K562 (cell line): ENCODE measurements around the gene GSTM5. TPM values are rescaled to one million over a fixed set of nuclear protein-coding genes. Genes with fewer than 3 reads are reported as not detected.

Source experiments
- ARHGAP35 ChIP-seq: fragments of 450-650 bp; IDR thresholded peaks from 2 replicates; pipeline ENCODE4 v1.6.1; 2018; ENCODE audit not compliant: partially characterized antibody
- CREB1 ChIP-seq, 2 experiments: sonication (generic) in 1 of 2; formaldehyde crosslinking in 1 of 2; IDR thresholded peaks; 2 replicates each; pipeline versions ENCODE4 v1.6.1 to v1.8.0; 2012 to 2022; ENCODE audit warnings: inconsistent platforms in 1 of 2, mild to moderate bottlenecking in 1 of 2, missing genetic modification reagents in 1 of 2, moderate library complexity in 1 of 2
- CTBP1 ChIP-seq: fragments of 450-650 bp; IDR thresholded peaks from 2 replicates; pipeline ENCODE4 v1.6.1; 2016; ENCODE audit warnings: borderline replicate concordance
- DPF2 ChIP-seq: fragments of 450-650 bp; IDR thresholded peaks from 2 replicates; pipeline ENCODE4 v1.6.1; 2016
- EGR1 ChIP-seq: fragments of 450-650 bp; conservative IDR thresholded peaks from 2 replicates; pipeline ENCODE4 v1.6.1; 2017; ENCODE audit warnings: mild to moderate bottlenecking
- EP400 ChIP-seq: fragments of 450-650 bp; IDR thresholded peaks from 2 replicates; pipeline ENCODE4 v1.6.1; 2017; ENCODE audit warnings: antibody characterized with exemption, mild to moderate bottlenecking, moderate library complexity
- GABPB2 ChIP-seq: fragments of 250-450 bp; sonication (Bioruptor Pico); conservative IDR thresholded peaks from 2 replicates; pipeline ENCODE4 v1.5.1; 2021; ENCODE audit warnings: mild to moderate bottlenecking
- GATA2 ChIP-seq: sonication (generic); formaldehyde crosslinking; IDR thresholded peaks from 2 replicates; pipeline ENCODE4 v1.4.0; 2020; ENCODE audit warnings: mild to moderate bottlenecking, missing genetic modification reagents
- HMG20A ChIP-seq: fragments of 450-650 bp; formaldehyde crosslinking; conservative IDR thresholded peaks from 2 replicates; pipeline ENCODE4 v1.4.0; 2020; ENCODE audit warnings: mild to moderate bottlenecking, mixed read lengths
- KDM1A ChIP-seq, 2 experiments: fragments of 450-650 bp; IDR thresholded peaks; 2 replicates each; pipeline ENCODE4 v1.6.1; 2016; ENCODE audit warnings: mild to moderate bottlenecking in 2 of 2
- LEF1 ChIP-seq: fragments of 450-650 bp; IDR thresholded peaks from 2 replicates; pipeline ENCODE4 v1.6.1; 2016; ENCODE audit warnings: mild to moderate bottlenecking
- MCM3 ChIP-seq: fragments of 450-650 bp; IDR thresholded peaks from 2 replicates; pipeline ENCODE4 v1.6.1; 2016
- NCOA2 ChIP-seq, 2 experiments: fragments of 450-650 bp; IDR thresholded peaks; 2 replicates each; pipeline ENCODE4 v1.6.1; 2018; ENCODE audit warnings: mild to moderate bottlenecking in 2 of 2, moderate library complexity in 1 of 2; ENCODE audit not compliant: partially characterized antibody in 2 of 2
- NFATC3 ChIP-seq: fragments of 450-650 bp; IDR thresholded peaks from 2 replicates; pipeline ENCODE4 v1.6.1; 2017; ENCODE audit warnings: mild to moderate bottlenecking
- NFIC ChIP-seq: fragments of 450-650 bp; IDR thresholded peaks from 2 replicates; pipeline ENCODE4 v1.6.1; 2017; ENCODE audit warnings: mild to moderate bottlenecking, inconsistent platforms
- PCBP1 ChIP-seq: fragments of 200-400 bp; formaldehyde crosslinking; IDR thresholded peaks from 2 replicates; pipeline ENCODE4 v1.6.1; 2018; ENCODE audit warnings: mild to moderate bottlenecking, low read depth, low read length; ENCODE audit not compliant: poor library complexity, severe bottlenecking
- PHB ChIP-seq: fragments of 250-450 bp; sonication (Bioruptor Pico); IDR thresholded peaks from 2 replicates; pipeline ENCODE4 v1.5.0; 2021
- PHF21A ChIP-seq: fragments of 450-650 bp; IDR thresholded peaks from 2 replicates; pipeline ENCODE4 v1.6.1; 2017; ENCODE audit warnings: low read depth, borderline replicate concordance
- POLR2G ChIP-seq: fragments of 200-400 bp; formaldehyde crosslinking; IDR thresholded peaks from 2 replicates; pipeline ENCODE4 v1.6.1; 2017; ENCODE audit warnings: low read depth, mild to moderate bottlenecking, antibody characterized with exemption, low read length, moderate library complexity
- SIX5 ChIP-seq, 2 experiments: IDR thresholded peaks; 2 replicates each; pipeline ENCODE4 v1.6.1; 2011; ENCODE audit warnings: low read length in 2 of 2, borderline replicate concordance in 1 of 2, low read depth in 1 of 2, mild to moderate bottlenecking in 1 of 2, moderate library complexity in 1 of 2; ENCODE audit not compliant: insufficient read depth in 1 of 2
- SMAD3 ChIP-seq: fragments of 450-650 bp; formaldehyde crosslinking; conservative IDR thresholded peaks from 2 replicates; pipeline ENCODE4 v1.4.0; 2020; ENCODE audit warnings: mild to moderate bottlenecking
- SMC3 ChIP-seq: conservative IDR thresholded peaks from 2 replicates; pipeline ENCODE4 v1.6.1; 2011; ENCODE audit warnings: low read depth, low read length, improper control_type of control experiment; ENCODE audit not compliant: insufficient read depth
- SRSF1 ChIP-seq: fragments of 200-400 bp; formaldehyde crosslinking; IDR thresholded peaks from 2 replicates; pipeline ENCODE4 v1.6.1; 2017; ENCODE audit warnings: mild to moderate bottlenecking, low read depth, low read length, moderate library complexity
- TBL1XR1 ChIP-seq, 2 experiments: IDR thresholded peaks; 2 replicates each; pipeline ENCODE4 v1.6.1; 2012; ENCODE audit warnings: improper control_type of control experiment in 2 of 2, low read length in 2 of 2, mild to moderate bottlenecking in 1 of 2
- XRCC3 ChIP-seq: fragments of 450-650 bp; IDR thresholded peaks from 2 replicates; pipeline ENCODE4 v1.6.1; 2017; ENCODE audit warnings: mild to moderate bottlenecking, moderate library complexity
- ZBTB33 ChIP-seq: sonication (generic); formaldehyde crosslinking; IDR thresholded peaks from 2 replicates; pipeline ENCODE4 v1.8.1; 2023; ENCODE audit warnings: mild to moderate bottlenecking, missing genetic modification reagents
- ZBTB49 ChIP-seq: sonication (generic); formaldehyde crosslinking; IDR thresholded peaks from 2 replicates; pipeline ENCODE4 v1.8.0; 2022; ENCODE audit warnings: missing genetic modification reagents, mild to moderate bottlenecking, borderline replicate concordance
- ZEB2 ChIP-seq: fragments of 450-650 bp; IDR thresholded peaks from 2 replicates; pipeline ENCODE4 v1.6.1; 2016
- ZNF311 ChIP-seq: fragments of 250-450 bp; sonication (Bioruptor Pico); IDR thresholded peaks from 2 replicates; pipeline ENCODE4 v1.4.0; 2020; ENCODE audit warnings: mild to moderate bottlenecking, moderate library complexity
- ZNF444 ChIP-seq: fragments of 250-450 bp; sonication (Bioruptor Pico); IDR thresholded peaks from 2 replicates; pipeline ENCODE4 v1.4.0; 2020; ENCODE audit warnings: mild to moderate bottlenecking, moderate library complexity
- ZNF79 ChIP-seq: fragments of 250-450 bp; sonication (Bioruptor Pico); IDR thresholded peaks from 2 replicates; pipeline ENCODE4 v1.4.0; 2020; ENCODE audit warnings: low read depth, mild to moderate bottlenecking, moderate library complexity
- polyA plus RNA-seq, 8 experiments: library from polyadenylated mRNA; depleted of rRNA in 4 of 8; stranded (reverse) in 5 of 8; unstranded in 3 of 8; fragments of >200 nt; fragmentation: Nextera tagmentation in 2 of 8; fragmentation: Illumina TruSeq in 1 of 8; extraction: Ambion mirVana in 2 of 8; extraction: Trizol in 1 of 8; gene quantifications; 2 replicates each; pipeline versions ENCODE4 v1.2.1 to v1.2.3, GENCODE V29; 2011 to 2014; ENCODE audit warnings: inconsistent platforms in 1 of 8, missing spikeins in 1 of 8
- total RNA-seq, 7 experiments: library from RNA; depleted of rRNA in 6 of 7; stranded (reverse); fragments of >200 nt in 6 of 7; fragmentation: Illumina TruSeq in 2 of 7; extraction: Trizol in 2 of 7; gene quantifications; 2 replicates each; pipeline versions ENCODE4 v1.2.1 to v1.2.3, GENCODE V29; 2011 to 2021; ENCODE audit warnings: low replicate concordance in 1 of 7

Gene GSTM5
- total and polyA plus RNA-seq, 9 of the 15 experiments (the other 6 are each of a cell fraction or from before 2014, with no cell fraction given): not detected

GRCh38 chr1:109725510-109725909 is 13.5 kb downstream of the GSTM5 start (continued):
- TF ChIP-seq MCM3: no peak
- no peak for TF ChIP-seq NFATC3
- peak; percentile 94 for TF ChIP-seq GATA2 (CRISPR knock-in tag)
- TF ChIP-seq SMC3: no peak
- TF ChIP-seq GABPB2 (CRISPR knock-in tag): no peak
- no peak for TF ChIP-seq PCBP1
- TF ChIP-seq KDM1A (IDR thresholded peaks at IDR 0.05): peak; percentile 56 to 82
- no peak for TF ChIP-seq SIX5 (IDR thresholded peaks at IDR 0.05; ENCODE audit: borderline replicate concordance in 1 of 2, insufficient read depth in 1 of 2, low read depth in 1 of 2, low read length in 2 of 2)
- TF ChIP-seq ZNF311 (CRISPR knock-in tag): no peak
- TF ChIP-seq NCOA2 (IDR thresholded peaks at IDR 0.05; ENCODE audit: partially characterized antibody in 2 of 2): no peak
- no peak for TF ChIP-seq SRSF1
- TF ChIP-seq ZNF444: no peak
- TF ChIP-seq POLR2G: no peak
- no peak for TF ChIP-seq EGR1
- TF ChIP-seq CREB1 (IDR thresholded peaks at IDR 0.05): no peak
- TF ChIP-seq CREB1 (CRISPR knock-in tag; IDR thresholded peaks at IDR 0.05): no peak
- TF ChIP-seq EP400: no peak
- no peak for TF ChIP-seq ARHGAP35
- TF ChIP-seq LEF1: peak; percentile 83; the same call in 1 of the 2 replicates
- TF ChIP-seq NFIC: peak; percentile 76
- TF ChIP-seq ZNF79: no peak
- peak; percentile 88 for TF ChIP-seq DPF2
- TF ChIP-seq PHB (CRISPR knock-in tag): no peak
- TF ChIP-seq HMG20A: no peak
- no peak for TF ChIP-seq XRCC3
- no peak for TF ChIP-seq ZBTB33 (CRISPR knock-in tag)
- peak; percentile 88 for TF ChIP-seq CTBP1
- TF ChIP-seq ZBTB49 (CRISPR knock-in tag): no peak
- TF ChIP-seq TBL1XR1 (IDR thresholded peaks at IDR 0.05; ENCODE audit: low read length in 2 of 2): peak in 1 of 2 experiments; percentile 54; a peak in 1 of 4 replicates
- no peak for TF ChIP-seq SMAD3 (CRISPR knock-in tag)
- TF ChIP-seq ZEB2: peak; percentile 84
- TF ChIP-seq PHF21A: no peak
